ENCODE measurements around the gene PNMT. TPM values are rescaled to one million over a fixed set of nuclear protein-coding genes. Genes with fewer than 3 reads are reported as not detected.

The PNMT gene
- polyA plus RNA-seq, 3 donors = 1.2 to 3.2 (median 2.1) TPM

GRCh38 chr17:39652587-39653315, 15.5 kb upstream of the PNMT start:
- DNase-seq (ENCODE audit: low read depth in 3 of 3, low spot score in 2 of 3) = no peak

GRCh38 chr17:39653316-39653661, 15.0 kb upstream of the PNMT start:
- DNase-seq (ENCODE audit: low read depth in 3 of 3, low spot score in 2 of 3) = no peak

- DNase-seq (ENCODE audit: low read depth in 3 of 3, low spot score in 2 of 3) = no peak
Measured at GRCh38 chr17:39653662-39654331, 14.5 kb upstream of the PNMT start.

- DNase-seq (ENCODE audit: low read depth in 3 of 3, low spot score in 2 of 3) = no peak
Measured at GRCh38 chr17:39655105-39655504, 13.1 kb upstream of the PNMT start.

GRCh38 chr17:39658346-39658745, 9.9 kb upstream of the PNMT start:
- no peak for DNase-seq (ENCODE audit: low read depth in 3 of 3, low spot score in 2 of 3)

- no peak for DNase-seq (ENCODE audit: low read depth in 3 of 3, low spot score in 2 of 3)
Measured at GRCh38 chr17:39658760-39659159, 9.5 kb upstream of the PNMT start.

- DNase-seq (ENCODE audit: low read depth in 3 of 3, low spot score in 2 of 3) = no peak
Measured at GRCh38 chr17:39659279-39660010, 8.8 kb upstream of the PNMT start.

- no peak for DNase-seq (ENCODE audit: low read depth in 3 of 3, low spot score in 2 of 3)
Measured at GRCh38 chr17:39660011-39660360, 8.3 kb upstream of the PNMT start.

- no peak for DNase-seq (ENCODE audit: low read depth in 3 of 3, low spot score in 2 of 3)
Measured at GRCh38 chr17:39660397-39661385, 7.6 kb upstream of the PNMT start.

- no peak for DNase-seq (ENCODE audit: low read depth in 3 of 3, low spot score in 2 of 3)
Measured at GRCh38 chr17:39661744-39662541, 6.3 kb upstream of the PNMT start.

GRCh38 chr17:39662551-39663339, 5.5 kb upstream of the PNMT start:
- no peak for DNase-seq (ENCODE audit: low read depth in 3 of 3, low spot score in 2 of 3)

- no peak for DNase-seq (ENCODE audit: low read depth in 3 of 3, low spot score in 2 of 3)
Measured at GRCh38 chr17:39663340-39663687, 4.9 kb upstream of the PNMT start.

GRCh38 chr17:39663688-39664580, 4.3 kb upstream of the PNMT start:
- no peak for DNase-seq (ENCODE audit: low read depth in 3 of 3, low spot score in 2 of 3)

GRCh38 chr17:39664581-39665561, 3.4 kb upstream of the PNMT start, which contains the start of gene TCAP:
Gene TCAP (plus strand): TSS chr17:39665349. CDS start chr17:39665360, 11 bp downstream.
- no peak for DNase-seq (ENCODE audit: low read depth in 3 of 3, low spot score in 2 of 3)

GRCh38 chr17:39665642-39666224, 2.5 kb upstream of the PNMT start:
- DNase-seq (ENCODE audit: low read depth in 3 of 3, low spot score in 2 of 3) = no peak

- DNase-seq (ENCODE audit: low read depth in 3 of 3, low spot score in 2 of 3) = no peak
Measured at GRCh38 chr17:39666231-39666600, 2.0 kb upstream of the PNMT start.
